OCI-LY3 (cell line): Measurements from ENCODE around the gene BPIFA1.

Experiments
- H2AFZ ChIP-seq: fragments of 200-600, 300-600 bp; shearing (Covaris generic); 2 replicates; pipeline ENCODE4 v1.6.0; 2014; ENCODE audit warnings: antibody characterized with exemption, low read depth, low read length
- H3K27ac ChIP-seq: fragments of 200-600, 300-600 bp; sonication (generic); 2 replicates; pipeline ENCODE4 v1.5.1; 2014; ENCODE audit warnings: mild to moderate bottlenecking, low read length, moderate library complexity, mixed read lengths
- H3K27me3 ChIP-seq: fragments of 200-600, 300-600 bp; sonication (generic); 2 replicates; pipeline ENCODE4 v1.6.1; 2014; ENCODE audit warnings: low read depth, low read length, mixed read lengths
- H3K36me3 ChIP-seq: fragments of 200-600, 300-600 bp; sonication (generic); replicated peaks from 2 replicates; pipeline ENCODE3; 2014; ENCODE audit warnings: low read depth, low read length, mixed read lengths
- H3K4me1 ChIP-seq: fragments of 300-600, 200-600 bp; sonication (generic); 2 replicates; pipeline ENCODE4 v1.6.1; 2014; ENCODE audit warnings: low read length, mixed read lengths
- H3K4me2 ChIP-seq: fragments of 200-600, 300-600 bp; sonication (generic); 2 replicates; pipeline ENCODE4 v1.6.1; 2014; ENCODE audit warnings: low read length, mixed read lengths
- H3K4me3 ChIP-seq: fragments of 300-600, 200-600 bp; sonication (generic); 2 replicates; pipeline ENCODE4 v1.5.1; 2014; ENCODE audit warnings: antibody characterized with exemption, mild to moderate bottlenecking, low read length, moderate library complexity
- H3K79me2 ChIP-seq: fragments of 300-600, 200-600 bp; shearing (Covaris generic); 2 replicates; pipeline ENCODE4 v1.6.1; 2014; ENCODE audit warnings: mild to moderate bottlenecking, low read length, mixed read lengths
- H3K9ac ChIP-seq: fragments of 300-600, 200-600 bp; shearing (Covaris generic); 2 replicates; pipeline ENCODE4 v1.6.0; 2014; ENCODE audit warnings: mild to moderate bottlenecking, low read length, moderate library complexity
- H3K9me3 ChIP-seq: fragments of 200-600, 300-600 bp; shearing (Covaris generic); 2 replicates; pipeline ENCODE4 v1.6.1; 2014; ENCODE audit warnings: low read length, mixed read lengths; ENCODE audit not compliant: insufficient read depth
- H4K20me1 ChIP-seq: fragments of 200-600, 300-600 bp; sonication (generic); 2 replicates; pipeline ENCODE4 v1.6.1; 2016; ENCODE audit warnings: low read length, mixed read lengths; ENCODE audit not compliant: insufficient read depth
- EZH2phosphoT487 ChIP-seq: fragments of 200-600 bp; shearing (Covaris generic); IDR thresholded peaks from 2 replicates; pipeline ENCODE4 v1.6.1; 2018; ENCODE audit warnings: antibody characterized with exemption, mixed run types, low read depth
- TF ChIP-seq, protein P1 (sequence below): fragments of 200-600, 300-600 bp; sonication (generic); IDR thresholded peaks from 2 replicates; pipeline ENCODE4 v1.5.1; 2014; ENCODE audit warnings: antibody characterized with exemption, low read length, low read depth

BPIFA1 gene

DNA sequence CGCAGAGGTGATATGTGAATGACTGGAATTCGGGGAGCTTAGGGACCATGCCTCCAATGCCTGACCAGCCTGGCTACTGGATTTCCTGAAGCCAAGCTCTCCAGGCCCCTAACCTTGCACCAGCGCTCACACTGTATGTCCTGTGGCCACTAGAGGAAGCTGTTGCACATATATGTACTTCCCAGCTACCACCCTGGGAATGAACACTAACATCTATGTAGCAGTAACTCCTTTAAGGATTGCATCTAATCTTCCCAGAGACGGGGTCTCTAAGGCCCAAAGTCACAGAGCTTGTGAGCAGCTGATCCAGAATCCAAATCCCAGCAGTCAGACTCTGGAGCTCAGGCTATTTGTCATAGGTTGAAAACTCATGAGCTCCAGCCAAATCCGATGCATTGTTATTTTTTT, 26.9 kb downstream of the BPIFA1 start:
- H3K9ac ChIP-seq, result no peak overlapping the region
- TF ChIP-seq EZH2phosphoT487, result no peak
- TF ChIP-seq, protein P1, sequence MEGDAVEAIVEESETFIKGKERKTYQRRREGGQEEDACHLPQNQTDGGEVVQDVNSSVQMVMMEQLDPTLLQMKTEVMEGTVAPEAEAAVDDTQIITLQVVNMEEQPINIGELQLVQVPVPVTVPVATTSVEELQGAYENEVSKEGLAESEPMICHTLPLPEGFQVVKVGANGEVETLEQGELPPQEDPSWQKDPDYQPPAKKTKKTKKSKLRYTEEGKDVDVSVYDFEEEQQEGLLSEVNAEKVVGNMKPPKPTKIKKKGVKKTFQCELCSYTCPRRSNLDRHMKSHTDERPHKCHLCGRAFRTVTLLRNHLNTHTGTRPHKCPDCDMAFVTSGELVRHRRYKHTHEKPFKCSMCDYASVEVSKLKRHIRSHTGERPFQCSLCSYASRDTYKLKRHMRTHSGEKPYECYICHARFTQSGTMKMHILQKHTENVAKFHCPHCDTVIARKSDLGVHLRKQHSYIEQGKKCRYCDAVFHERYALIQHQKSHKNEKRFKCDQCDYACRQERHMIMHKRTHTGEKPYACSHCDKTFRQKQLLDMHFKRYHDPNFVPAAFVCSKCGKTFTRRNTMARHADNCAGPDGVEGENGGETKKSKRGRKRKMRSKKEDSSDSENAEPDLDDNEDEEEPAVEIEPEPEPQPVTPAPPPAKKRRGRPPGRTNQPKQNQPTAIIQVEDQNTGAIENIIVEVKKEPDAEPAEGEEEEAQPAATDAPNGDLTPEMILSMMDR, result peak; percentile 56

DNA sequence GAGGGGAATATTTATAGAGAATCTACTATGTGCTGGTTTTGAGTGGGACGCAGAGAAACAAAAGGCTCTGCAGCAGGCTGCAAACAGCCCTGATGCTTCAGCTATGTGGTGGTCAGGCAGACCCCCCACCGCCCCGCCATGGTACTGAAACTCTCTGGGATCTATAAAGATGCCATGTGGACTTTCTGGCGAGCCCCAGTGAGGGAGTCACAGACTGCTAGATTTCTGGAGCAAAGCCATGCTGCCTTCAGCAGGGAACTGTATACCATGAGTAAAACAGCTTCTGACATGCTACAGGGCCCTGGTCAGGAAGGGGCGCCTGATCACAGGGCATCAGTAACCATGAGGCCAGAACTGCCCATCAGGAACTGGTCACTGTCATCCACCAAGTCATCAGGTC, 28.0 kb downstream of the BPIFA1 start:
- H3K9me3 ChIP-seq, result 0 out of 2 replicates have a peak, but pooled peaks cover 2% of the 10 kb centered on the region
- H3K79me2 ChIP-seq, result no peaks in the 10 kb centered on the region
- no peak overlapping the region for H3K9ac ChIP-seq
- H2AFZ ChIP-seq, result no peak overlapping the region
- H3K27ac ChIP-seq, result no peak overlapping the region
- no peaks in the 10 kb centered on the region for H4K20me1 ChIP-seq
- H3K27me3 ChIP-seq, result peaks cover 50% of the 10 kb centered on the region
- H3K4me2 ChIP-seq, result no peak overlapping the region
- H3K4me3 ChIP-seq, result no peak overlapping the region
- H3K36me3 ChIP-seq, result no peaks in the 10 kb centered on the region
- no peaks in the 10 kb centered on the region for H3K4me1 ChIP-seq
- TF ChIP-seq, protein P1, result no peak
- no peak for TF ChIP-seq EZH2phosphoT487

More for the DNA sequence above, 26.9 kb downstream of the BPIFA1 start:
- Histone ChIP-seq H3K27me3 (peaks cover 50% of the 10 kb centered on the region), H3K79me2 (no peaks in the 10 kb centered on the region), H3K9me3 (0 out of 2 replicates have a peak, but pooled peaks cover 2% of the 10 kb centered on the region), H3K36me3 (no peaks in the 10 kb centered on the region), H3K27ac (no peak overlapping the region), H2AFZ (no peak overlapping the region), H3K4me3 (no peak overlapping the region), H3K4me2 (no peak overlapping the region), H3K4me1 (no peaks in the 10 kb centered on the region), H4K20me1 (no peaks in the 10 kb centered on the region)

DNA sequence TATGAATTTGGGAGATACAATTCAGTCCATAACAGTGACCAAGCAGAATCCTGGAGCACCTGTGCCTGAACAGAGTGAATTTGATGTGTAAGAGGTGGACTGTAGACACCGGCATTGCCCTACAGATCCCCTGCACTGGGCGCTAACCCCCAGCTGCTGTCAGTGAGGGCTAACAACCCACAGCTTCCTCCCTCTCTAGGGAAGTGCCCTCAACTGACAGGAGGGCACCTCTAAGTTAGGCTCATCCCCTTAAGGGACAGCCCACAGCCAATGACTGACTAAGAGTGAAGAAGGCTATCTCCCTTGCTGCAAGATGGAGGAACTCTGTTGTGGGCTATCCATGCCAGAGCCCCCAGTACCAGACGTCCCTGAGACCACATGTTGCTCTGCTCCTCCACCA, 31.9 kb downstream of the BPIFA1 start:
- no peak overlapping the region for H3K9ac ChIP-seq
- H3K4me3 ChIP-seq, result no peak overlapping the region
- no peak overlapping the region for H3K4me2 ChIP-seq
- TF ChIP-seq EZH2phosphoT487, result no peak
- TF ChIP-seq, protein P1, result no peak
- H3K4me1 ChIP-seq, result no peaks in the 10 kb centered on the region
- no peak overlapping the region for H3K27ac ChIP-seq
- H3K36me3 ChIP-seq, result no peaks in the 10 kb centered on the region
- H3K79me2 ChIP-seq, result no peaks in the 10 kb centered on the region
- no peaks in the 10 kb centered on the region for H4K20me1 ChIP-seq
- no peak overlapping the region for H2AFZ ChIP-seq
- H3K9me3 ChIP-seq, result 0 out of 2 replicates have a peak, but pooled peaks cover 2% of the 10 kb centered on the region
- peaks cover 32% of the 10 kb centered on the region for H3K27me3 ChIP-seq

- no peaks in the 10 kb centered on the region for H3K79me2 ChIP-seq
- H3K27ac ChIP-seq, result no peak overlapping the region
- H3K9me3 ChIP-seq, result no peaks in the 10 kb centered on the region
- no peaks in the 10 kb centered on the region for H3K36me3 ChIP-seq
- no peak overlapping the region for H3K4me3 ChIP-seq
- no peak overlapping the region for H3K9ac ChIP-seq
- H3K4me2 ChIP-seq, result no peak overlapping the region
- H4K20me1 ChIP-seq, result no peaks in the 10 kb centered on the region
- no peaks in the 10 kb centered on the region for H3K4me1 ChIP-seq
- no peak overlapping the region for H2AFZ ChIP-seq
- TF ChIP-seq, protein P1, result no peak
- TF ChIP-seq EZH2phosphoT487, result no peak
- peaks cover 14% of the 10 kb centered on the region for H3K27me3 ChIP-seq
These were observed 36.5 kb downstream of the BPIFA1 start for GRCh38 chr20:33272155-33272873.
